Globus pallidus (tissue), 1 donor: ENCODE measurements around the gene VWA8.
"Not testable (repeated sequence)": the region's sequence is repeated elsewhere in the genome, so short reads cannot be mapped to it uniquely, and the experiment has no call there.

Experiments
- DNase-seq: peaks from one replicate; pipeline ENCODE4 v3.0.0-alpha.2; 2015; ENCODE audit warnings: low spot score

The VWA8 gene

GRCh38 chr13:41966671-41967070, 5.8 kb upstream of the VWA8 start:
- no peak for DNase-seq

- DNase-seq, result no peak
Measured at GRCh38 chr13:41962994-41963393, 2.1 kb upstream of the VWA8 start.

GRCh38 chr13:41961466-41961760, 504 bp upstream of the VWA8 start:
- DNase-seq, result no peak

GRCh38 chr13:41960211-41960636, 685 bp downstream of the VWA8 start:
- peak; percentile 2 for DNase-seq

- no peak for DNase-seq
Measured at GRCh38 chr13:41956272-41956671, 4.6 kb downstream of the VWA8 start.

- DNase-seq, result no peak
Measured at GRCh38 chr13:41955605-41956004, 5.3 kb downstream of the VWA8 start.

GRCh38 chr13:41954226-41954625, 6.7 kb downstream of the VWA8 start:
- no peak for DNase-seq

GRCh38 chr13:41952749-41953148, 8.2 kb downstream of the VWA8 start:
- DNase-seq, result no peak

- not testable (repeated sequence) for DNase-seq
Measured at GRCh38 chr13:41949104-41949503, 11.8 kb downstream of the VWA8 start.

- no peak for DNase-seq
Measured at GRCh38 chr13:41945926-41946325, 15.0 kb downstream of the VWA8 start.

GRCh38 chr13:41944635-41945397, 16.1 kb downstream of the VWA8 start:
- DNase-seq, result no peak

GRCh38 chr13:41944229-41944628, 16.7 kb downstream of the VWA8 start:
- no peak for DNase-seq

- peak; percentile 3 for DNase-seq
Measured at GRCh38 chr13:41942462-41943094, 18.3 kb downstream of the VWA8 start.

- DNase-seq, result no peak
Measured at GRCh38 chr13:41941174-41941573, 19.7 kb downstream of the VWA8 start.

GRCh38 chr13:41939398-41939797, 21.5 kb downstream of the VWA8 start:
- no peak for DNase-seq

- DNase-seq, result no peak
Measured at GRCh38 chr13:41938918-41939317, 22.0 kb downstream of the VWA8 start.

- no peak for DNase-seq
Measured at GRCh38 chr13:41937388-41937787, 23.5 kb downstream of the VWA8 start.

- DNase-seq, result no peak
Measured at GRCh38 chr13:41935501-41935900, 25.4 kb downstream of the VWA8 start.

GRCh38 chr13:41934994-41935393, 25.9 kb downstream of the VWA8 start:
- DNase-seq, result no peak

- DNase-seq, result no peak
Measured at GRCh38 chr13:41934120-41934519, 26.8 kb downstream of the VWA8 start.

- no peak for DNase-seq
Measured at GRCh38 chr13:41931337-41931736, 29.6 kb downstream of the VWA8 start.

- no peak for DNase-seq
Measured at GRCh38 chr13:41930154-41930553, 30.8 kb downstream of the VWA8 start.

GRCh38 chr13:41928323-41928722, 32.6 kb downstream of the VWA8 start:
- DNase-seq, result no peak

- DNase-seq, result no peak
Measured at GRCh38 chr13:41925014-41925413, 35.9 kb downstream of the VWA8 start.
